ENCODE measurements around the gene SMARCE1. TPM values are rescaled to one million over a fixed set of nuclear protein-coding genes. Genes with fewer than 3 reads are reported as not detected.
A peak's percentile ranks its signal among the peaks of the same experiment; 100 is the strongest.

The SMARCE1 gene
- total and polyA plus RNA-seq, 2 of the 4 experiments (the other 2 are of a cell fraction): 66.2 to 119 TPM

DNA sequence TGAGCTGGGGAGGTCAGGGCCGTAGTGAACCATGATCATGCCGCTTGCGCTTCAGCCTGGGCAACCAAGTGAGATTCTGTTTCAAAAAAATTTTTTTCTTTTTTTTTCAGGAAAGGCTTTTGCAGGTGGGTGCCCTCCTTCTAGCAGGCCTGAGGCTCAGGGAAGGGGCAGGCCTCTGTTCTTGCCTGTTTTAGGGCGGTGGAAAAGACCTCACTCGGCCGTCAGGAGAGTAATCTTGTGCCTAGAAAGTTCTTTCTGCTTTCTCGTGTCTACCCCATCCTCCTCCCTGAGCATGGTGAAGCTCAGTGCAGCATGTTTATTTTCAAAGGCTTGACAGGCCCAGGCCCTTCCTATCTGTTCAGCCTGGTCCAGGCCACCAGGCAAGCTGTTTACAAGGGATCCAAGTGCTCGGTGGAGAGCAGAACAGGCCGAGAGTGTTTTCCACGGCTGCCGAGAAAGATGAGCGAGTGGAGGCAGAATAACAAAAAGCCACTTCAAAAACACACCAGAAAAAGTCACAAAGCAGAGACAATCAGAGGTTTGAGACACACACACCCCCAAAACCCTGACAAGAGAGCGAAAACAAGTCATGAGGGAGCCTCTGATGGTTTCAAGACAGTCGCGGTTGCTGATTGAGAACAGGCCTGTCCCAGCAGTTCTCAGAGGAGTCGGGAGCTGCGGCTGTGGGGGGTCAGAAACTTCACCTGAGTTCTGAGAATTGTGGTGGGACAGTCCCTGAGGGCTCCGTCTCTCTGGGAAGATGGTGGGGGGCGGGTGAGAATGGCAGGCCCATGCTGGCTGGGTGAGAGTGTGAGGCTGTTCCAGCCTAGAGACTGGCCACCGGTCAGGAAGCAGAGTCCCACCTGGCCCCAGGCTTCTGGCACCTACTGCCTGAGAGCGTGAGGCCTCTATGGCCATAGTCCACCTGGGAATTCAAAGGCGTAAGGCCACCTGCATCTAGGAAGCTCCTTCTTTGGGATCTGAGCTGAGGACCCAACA is 44.9 kb downstream of the SMARCE1 start:
- Histone ChIP-seq H3K4ac (ENCODE audit: low read depth, low read length) (no peak overlapping the region), H3K9ac (ENCODE audit: low read depth, low read length) (no peak overlapping the region), H4K20me1 (ENCODE audit: insufficient read depth, low read length) (no peaks in the 10 kb centered on the region), H2BK5ac (ENCODE audit: low read depth, low read length, poor library complexity, severe bottlenecking) (no peak overlapping the region), H3K4me3 (ENCODE audit: insufficient read depth, low read depth, low read length) (no peak overlapping the region), H3K14ac (replicated peaks; ENCODE audit: low read depth, low read length) (no peak overlapping the region), H3K27me3 (ENCODE audit: control insufficient read depth, insufficient read depth, low read length) (peaks cover 36% of the 10 kb centered on the region), H4K5ac (ENCODE audit: low read depth, low read length) (no peak overlapping the region), H3K9me3 (ENCODE audit: control insufficient read depth, insufficient read depth, low read length) (no peaks in the 10 kb centered on the region), H2BK15ac (ENCODE audit: low read depth, low read length) (no peak overlapping the region), H3K23ac (ENCODE audit: low read depth, low read length) (peak overlapping the region; percentile 4; the same call in 1 of the 2 replicates), H4K8ac (ENCODE audit: low read depth in 2 of 2, low read length in 2 of 2) (no peak overlapping the region), H3K56ac (ENCODE audit: extremely low read depth, insufficient read depth, low read length) (no peak overlapping the region), H3K79me1 (ENCODE audit: low read depth in 1 of 2, low read length in 2 of 2) (no peaks in the 10 kb centered on the region), H2BK120ac (ENCODE audit: low read depth, low read length) (no peak overlapping the region), H3K27ac (ENCODE audit: insufficient read depth, low read length) (no peak overlapping the region), H3K18ac (ENCODE audit: low read depth, low read length) (no peak overlapping the region), H3K4me2 (ENCODE audit: low read depth, low read length) (no peak overlapping the region), H4K91ac (ENCODE audit: insufficient read depth, low read depth, low read length) (no peak overlapping the region), H2AK5ac (ENCODE audit: low read depth, low read length) (no peak overlapping the region), H2AFZ (replicated peaks; ENCODE audit: low read length, poor library complexity) (peak overlapping the region; percentile 44), H2BK20ac (ENCODE audit: low read depth, low read length) (no peak overlapping the region), H2AK9ac (replicated peaks; ENCODE audit: low read depth, low read length, poor library complexity) (no peak overlapping the region), H3K9me1 (ENCODE audit: insufficient read depth, low read length) (no peaks in the 10 kb centered on the region), H3K36me3 (ENCODE audit: control insufficient read depth, insufficient read depth, low read length) (no peaks in the 10 kb centered on the region), H3K4me1 (ENCODE audit: control insufficient read depth, insufficient read depth, low read length) (no peaks in the 10 kb centered on the region; the same call in 1 of the 2 replicates)
- POLR2A ChIA-PET (ENCODE audit: unreplicated experiment): interaction anchor here (0.6 kb wide), 2 partner anchors 153 to 160 kb away, joined by 3 to 4 read pairs; no protein-coding TSS in a partner anchor
- 74% methylated on average over 8 of the region's 22 CpGs; no CpG with 5 or more reads in 1 of the 2 experiments for WGBS, 2 experiments (ENCODE audit: extremely low coverage in 2 of 2, insufficient read length in 1 of 2)
- BruUV-seq (replicated peaks): no TSS peak
- intact Hi-C loops (cut with micrococcal nuclease): no loop called here
- dilution Hi-C loops (cut with HindIII; ENCODE audit: low sequenced_read_pairs, unreplicated experiment): no loop called here
- in situ Hi-C loops (cut with MboI; ENCODE audit: low sequenced_read_pairs): no loop called here
- CTCF ChIA-PET: no interaction called here
- ATAC-seq (ENCODE audit: low read depth): peak; percentile 63
- DNase-seq: no peak
- TF ChIP-seq RAD21 (IDR thresholded peaks at IDR 0.05; ENCODE audit: low read length) (no peak), MAZ (IDR thresholded peaks at IDR 0.05; ENCODE audit: borderline replicate concordance, low read depth, low read length) (no peak), BHLHE40 (IDR thresholded peaks at IDR 0.05; ENCODE audit: low read depth, low read length) (no peak), CHD1 (IDR thresholded peaks at IDR 0.05; ENCODE audit: low read depth, low read length) (no peak), CEBPB (IDR thresholded peaks at IDR 0.05; ENCODE audit: low read depth, low read length) (no peak), MXI1 (IDR thresholded peaks at IDR 0.05; ENCODE audit: borderline replicate concordance, low read depth, low read length) (no peak), RFX5 (IDR thresholded peaks at IDR 0.05; ENCODE audit: low read depth, low read length) (no peak), POLR2A (IDR thresholded peaks at IDR 0.05; ENCODE audit: low read depth, low read length) (no peak), RCOR1 (IDR thresholded peaks at IDR 0.05; ENCODE audit: insufficient replicate concordance, low read length) (no peak), SMC3 (IDR thresholded peaks at IDR 0.05; ENCODE audit: low read depth, low read length) (no peak), MAFK (IDR thresholded peaks at IDR 0.05; ENCODE audit: low read depth, low read length) (no peak)
- TF ChIP-seq, protein P1, sequence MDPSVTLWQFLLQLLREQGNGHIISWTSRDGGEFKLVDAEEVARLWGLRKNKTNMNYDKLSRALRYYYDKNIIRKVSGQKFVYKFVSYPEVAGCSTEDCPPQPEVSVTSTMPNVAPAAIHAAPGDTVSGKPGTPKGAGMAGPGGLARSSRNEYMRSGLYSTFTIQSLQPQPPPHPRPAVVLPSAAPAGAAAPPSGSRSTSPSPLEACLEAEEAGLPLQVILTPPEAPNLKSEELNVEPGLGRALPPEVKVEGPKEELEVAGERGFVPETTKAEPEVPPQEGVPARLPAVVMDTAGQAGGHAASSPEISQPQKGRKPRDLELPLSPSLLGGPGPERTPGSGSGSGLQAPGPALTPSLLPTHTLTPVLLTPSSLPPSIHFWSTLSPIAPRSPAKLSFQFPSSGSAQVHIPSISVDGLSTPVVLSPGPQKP (IDR thresholded peaks at IDR 0.05; ENCODE audit: borderline replicate concordance, low read depth, low read length): no peak
- TF ChIP-seq, protein P2, sequence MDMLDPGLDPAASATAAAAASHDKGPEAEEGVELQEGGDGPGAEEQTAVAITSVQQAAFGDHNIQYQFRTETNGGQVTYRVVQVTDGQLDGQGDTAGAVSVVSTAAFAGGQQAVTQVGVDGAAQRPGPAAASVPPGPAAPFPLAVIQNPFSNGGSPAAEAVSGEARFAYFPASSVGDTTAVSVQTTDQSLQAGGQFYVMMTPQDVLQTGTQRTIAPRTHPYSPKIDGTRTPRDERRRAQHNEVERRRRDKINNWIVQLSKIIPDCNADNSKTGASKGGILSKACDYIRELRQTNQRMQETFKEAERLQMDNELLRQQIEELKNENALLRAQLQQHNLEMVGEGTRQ (IDR thresholded peaks at IDR 0.05; ENCODE audit: low read depth, low read length): no peak
- TF ChIP-seq, protein P3, sequence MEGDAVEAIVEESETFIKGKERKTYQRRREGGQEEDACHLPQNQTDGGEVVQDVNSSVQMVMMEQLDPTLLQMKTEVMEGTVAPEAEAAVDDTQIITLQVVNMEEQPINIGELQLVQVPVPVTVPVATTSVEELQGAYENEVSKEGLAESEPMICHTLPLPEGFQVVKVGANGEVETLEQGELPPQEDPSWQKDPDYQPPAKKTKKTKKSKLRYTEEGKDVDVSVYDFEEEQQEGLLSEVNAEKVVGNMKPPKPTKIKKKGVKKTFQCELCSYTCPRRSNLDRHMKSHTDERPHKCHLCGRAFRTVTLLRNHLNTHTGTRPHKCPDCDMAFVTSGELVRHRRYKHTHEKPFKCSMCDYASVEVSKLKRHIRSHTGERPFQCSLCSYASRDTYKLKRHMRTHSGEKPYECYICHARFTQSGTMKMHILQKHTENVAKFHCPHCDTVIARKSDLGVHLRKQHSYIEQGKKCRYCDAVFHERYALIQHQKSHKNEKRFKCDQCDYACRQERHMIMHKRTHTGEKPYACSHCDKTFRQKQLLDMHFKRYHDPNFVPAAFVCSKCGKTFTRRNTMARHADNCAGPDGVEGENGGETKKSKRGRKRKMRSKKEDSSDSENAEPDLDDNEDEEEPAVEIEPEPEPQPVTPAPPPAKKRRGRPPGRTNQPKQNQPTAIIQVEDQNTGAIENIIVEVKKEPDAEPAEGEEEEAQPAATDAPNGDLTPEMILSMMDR (conservative IDR thresholded peaks at IDR 0.05; ENCODE audit: low read depth, low read length): no peak

Data from IMR-90 (cell line).